Mesenchymal stem cell (in vitro differentiated cells and primary cell): ENCODE measurements around the gene SPATS2L. TPM values are rescaled to one million over a fixed set of nuclear protein-coding genes. Genes with fewer than 3 reads are reported as not detected.

Experiments used
- DNase-seq: peaks from one replicate; pipeline ENCODE4 v3.0.0-alpha.2; 2013
- H2AFZ ChIP-seq: one replicate; pipeline ENCODE4 v1.6.1; 2013; ENCODE audit warnings: low read depth, mild to moderate bottlenecking, control low read depth, inconsistent platforms, low read length, moderate library complexity
- H2AK5ac ChIP-seq: 2 replicates; pipeline ENCODE4 v1.6.1; 2013; ENCODE audit warnings: low read length, moderate library complexity, mild to moderate bottlenecking, inconsistent platforms; ENCODE audit not compliant: severe bottlenecking
- H2BK120ac ChIP-seq: one replicate; pipeline ENCODE4 v1.6.1; 2013; ENCODE audit warnings: low read depth, mild to moderate bottlenecking, inconsistent platforms, low read length, moderate library complexity
- H2BK12ac ChIP-seq, 2 experiments: one replicate each; pipeline ENCODE4 v1.6.1; 2013; ENCODE audit warnings: inconsistent platforms in 2 of 2, low read length in 2 of 2, mild to moderate bottlenecking in 2 of 2, moderate library complexity in 2 of 2, control low read depth in 1 of 2
- H2BK15ac ChIP-seq: one replicate; pipeline ENCODE4 v1.6.1; 2013; ENCODE audit warnings: mild to moderate bottlenecking, low read depth, inconsistent platforms; ENCODE audit not compliant: poor library complexity, severe bottlenecking
- H2BK5ac ChIP-seq: 2 replicates; pipeline ENCODE4 v1.6.1; 2013; ENCODE audit warnings: low read depth, mild to moderate bottlenecking, low read length, control low read depth, inconsistent platforms; ENCODE audit not compliant: poor library complexity, severe bottlenecking
- H3K14ac ChIP-seq, 2 experiments: one replicate each; pipeline ENCODE4 v1.6.1; 2013; ENCODE audit warnings: inconsistent platforms in 2 of 2, low read length in 2 of 2, control low read depth in 1 of 2, mild to moderate bottlenecking in 1 of 2, moderate library complexity in 1 of 2
- H3K18ac ChIP-seq, 2 experiments: one replicate each; pipeline ENCODE4 v1.6.1; 2013; ENCODE audit warnings: inconsistent platforms in 2 of 2, low read length in 2 of 2, control low read depth in 1 of 2, low read depth in 1 of 2, mild to moderate bottlenecking in 1 of 2
- H3K23ac ChIP-seq, 2 experiments: one replicate each; pipeline ENCODE4 v1.6.1; 2013; ENCODE audit warnings: inconsistent platforms in 2 of 2, low read length in 2 of 2, mild to moderate bottlenecking in 2 of 2, moderate library complexity in 2 of 2, control low read depth in 1 of 2
- H3K27ac ChIP-seq: 2 replicates; pipeline ENCODE4 v1.5.1; 2013; ENCODE audit warnings: mild to moderate bottlenecking, moderate library complexity, low read length, control low read depth, inconsistent platforms; ENCODE audit not compliant: poor library complexity, severe bottlenecking
- H3K27me3 ChIP-seq, 2 experiments: 2 replicates each; pipeline versions ENCODE4 v1.6.1 to v1.7.0; 2013; ENCODE audit warnings: low read length in 2 of 2, mild to moderate bottlenecking in 2 of 2, moderate library complexity in 2 of 2, control low read depth in 1 of 2, inconsistent platforms in 1 of 2; ENCODE audit not compliant: control insufficient read depth in 1 of 2, insufficient read depth in 1 of 2
- H3K36me3 ChIP-seq, 2 experiments: 2 replicates each; pipeline versions ENCODE4 v1.6.1 to v1.7.0; 2013; ENCODE audit warnings: low read length in 2 of 2, control low read depth in 1 of 2, inconsistent platforms in 1 of 2, low read depth in 1 of 2, mild to moderate bottlenecking in 1 of 2; ENCODE audit not compliant: insufficient read depth in 2 of 2, control insufficient read depth in 1 of 2
- H3K4ac ChIP-seq, 2 experiments: one replicate each; pipeline ENCODE4 v1.6.1; 2013; ENCODE audit warnings: inconsistent platforms in 2 of 2, low read length in 2 of 2, mild to moderate bottlenecking in 2 of 2, moderate library complexity in 2 of 2, control low read depth in 1 of 2, low read depth in 1 of 2
- H3K4me1 ChIP-seq: 2 replicates; pipeline ENCODE4 v1.6.1; 2013; ENCODE audit warnings: low read depth, low read length, control low read depth; ENCODE audit not compliant: control insufficient read depth, insufficient read depth
- H3K4me2 ChIP-seq: 2 replicates; pipeline ENCODE4 v1.6.1; 2013; ENCODE audit warnings: low read length, mild to moderate bottlenecking, inconsistent platforms; ENCODE audit not compliant: poor library complexity, severe bottlenecking
- H3K4me3 ChIP-seq, 2 experiments: 2 replicates each; pipeline versions ENCODE4 v1.5.1 to v1.7.0; 2013; ENCODE audit warnings: low read length in 2 of 2, mild to moderate bottlenecking in 2 of 2, control low read depth in 1 of 2, low read depth in 1 of 2; ENCODE audit not compliant: insufficient read depth in 1 of 2
- H3K79me1 ChIP-seq: replicated peaks from 2 replicates; pipeline ENCODE4 v1.6.1; 2013; ENCODE audit warnings: mild to moderate bottlenecking, control low read depth, low read length, inconsistent platforms; ENCODE audit not compliant: poor library complexity, severe bottlenecking
- H3K9ac ChIP-seq: 2 replicates; pipeline ENCODE4 v1.7.0; 2013; ENCODE audit warnings: mild to moderate bottlenecking, low read length, moderate library complexity
- H3K9me3 ChIP-seq: 2 replicates; pipeline ENCODE4 v1.7.0; 2013; ENCODE audit warnings: mild to moderate bottlenecking, low read length; ENCODE audit not compliant: control insufficient read depth
- H4K8ac ChIP-seq: one replicate; pipeline ENCODE4 v1.6.1; 2013; ENCODE audit warnings: inconsistent platforms, mild to moderate bottlenecking, low read length, moderate library complexity
- H4K91ac ChIP-seq: one replicate; pipeline ENCODE4 v1.6.1; 2013; ENCODE audit warnings: mild to moderate bottlenecking, low read length, inconsistent platforms
- WGBS: methylation state at CpG from one replicate; pipeline ENCODE4 v1.1.7; 2013; ENCODE audit warnings: mixed read lengths; 5-methylcytosine and 5-hydroxymethylcytosine counted together
- polyA plus RNA-seq, 2 experiments: library from polyadenylated mRNA; stranded (reverse); fragments of 200-250 nt; gene quantifications; one replicate each; pipeline ENCODE4 v1.2.3, GENCODE V29; 2013

Gene SPATS2L
- polyA plus RNA-seq (2013, experiment 1 of 2) = 377 TPM
- polyA plus RNA-seq (2013, experiment 2 of 2) = 383 TPM

DNA sequence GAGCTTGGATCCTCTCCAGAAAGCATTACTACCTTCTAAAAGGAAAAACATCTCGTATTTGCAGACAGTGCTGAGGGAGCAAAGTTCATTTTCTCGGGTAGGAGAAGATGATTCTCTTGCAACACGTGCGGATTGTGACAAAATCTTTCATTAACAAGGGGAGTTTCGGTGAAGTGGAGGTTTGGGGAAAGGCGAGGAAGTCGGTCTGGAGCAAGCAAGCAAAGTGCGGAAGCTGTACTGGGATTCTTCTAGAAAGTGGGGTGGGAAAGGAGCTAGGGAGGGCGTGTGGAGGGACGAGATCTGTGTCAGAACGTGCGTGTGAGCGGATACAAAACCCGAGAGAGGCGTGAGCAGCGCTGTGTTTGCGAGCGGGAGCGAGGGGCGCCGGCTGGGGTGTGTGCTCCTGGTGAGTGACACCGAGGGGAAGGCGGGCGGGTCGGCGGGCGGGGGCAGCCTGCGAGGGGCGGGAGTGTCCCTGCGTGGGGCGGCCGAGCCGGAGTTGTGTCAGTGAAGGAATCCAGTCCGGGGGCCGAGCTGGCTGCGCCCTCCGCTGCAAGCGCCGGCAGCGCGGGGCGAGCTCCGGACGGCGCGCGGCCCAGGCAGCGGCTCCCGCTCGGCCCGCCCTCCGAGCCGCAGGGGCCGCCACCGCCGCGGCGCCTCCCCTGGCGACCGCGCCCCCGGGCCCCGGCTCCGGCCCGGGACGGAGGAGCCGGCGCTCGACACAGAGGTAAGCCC, at the start of gene SPATS2L:
SPATS2L (plus strand) TSS at position 498 of the 735 bp plus-strand sequence. CDS start 82,552 bp downstream, outside the sequence.
- peak within 1 kb of the TSS; percentile 37 to 94 for H3K23ac ChIP-seq
- H2BK120ac ChIP-seq = peak within 1 kb of the TSS; percentile 87
- H3K79me1 ChIP-seq = peaks cover 1% of the 10 kb centered on the region
- H3K4me3 ChIP-seq = peak within 1 kb of the TSS; percentile 93 to 97
- H3K27ac ChIP-seq = peak within 1 kb of the TSS; percentile 95
- no peaks in the 10 kb centered on the region for H3K9me3 ChIP-seq
- peak within 1 kb of the TSS; percentile 90 for H4K8ac ChIP-seq
- H2BK12ac ChIP-seq = peak within 1 kb of the TSS; percentile 25 to 94
- H3K14ac ChIP-seq = peak within 1 kb of the TSS; percentile 65 to 89
- H3K4me2 ChIP-seq = peak within 1 kb of the TSS; percentile 87
- no peak within 1 kb of the TSS for H2AK5ac ChIP-seq
- peak within 1 kb of the TSS; percentile 93 for H4K91ac ChIP-seq
- no peaks in the 10 kb centered on the region for H3K36me3 ChIP-seq
- peak within 1 kb of the TSS; percentile 98 for H3K18ac ChIP-seq
- peaks cover 3% of the 10 kb centered on the region for H3K4me1 ChIP-seq
- H2BK5ac ChIP-seq = peak within 1 kb of the TSS; percentile 94
- H2AFZ ChIP-seq = peak within 1 kb of the TSS; percentile 69
- H2BK15ac ChIP-seq = peak within 1 kb of the TSS; percentile 85
- H3K27me3 ChIP-seq = no peaks in the 10 kb centered on the region
- peak; percentile 88 for DNase-seq
- peak within 1 kb of the TSS; percentile 93 for H3K9ac ChIP-seq
- H3K4ac ChIP-seq = peak within 1 kb of the TSS; percentile 97
- 0% methylated on average over 29 of the region's 69 CpGs for WGBS

DNA sequence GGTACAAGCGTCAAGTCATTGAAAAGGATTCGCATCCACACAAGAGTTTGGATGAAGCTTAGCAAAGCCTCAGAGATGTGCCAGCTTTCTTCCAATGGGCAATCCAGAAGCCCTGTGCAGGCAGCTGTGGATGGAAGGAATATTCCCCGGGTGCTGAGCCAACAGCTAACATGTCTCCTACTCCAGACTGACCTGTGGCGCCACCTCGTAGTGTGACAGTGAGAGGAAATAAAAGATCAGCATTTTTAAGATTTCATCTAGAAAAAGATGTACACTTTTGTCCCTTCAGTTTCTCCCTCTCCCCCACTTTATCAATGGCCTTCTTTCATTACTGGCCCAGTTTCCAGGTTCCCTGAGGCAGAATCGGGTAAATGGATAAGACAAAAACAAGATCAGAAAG, 48.9 kb upstream of the SPATS2L start:
- no peak overlapping the region for H3K18ac ChIP-seq
- 94% methylated on average over 6 of the region's 6 CpGs for WGBS
- no peak overlapping the region for H2BK15ac ChIP-seq

DNA sequence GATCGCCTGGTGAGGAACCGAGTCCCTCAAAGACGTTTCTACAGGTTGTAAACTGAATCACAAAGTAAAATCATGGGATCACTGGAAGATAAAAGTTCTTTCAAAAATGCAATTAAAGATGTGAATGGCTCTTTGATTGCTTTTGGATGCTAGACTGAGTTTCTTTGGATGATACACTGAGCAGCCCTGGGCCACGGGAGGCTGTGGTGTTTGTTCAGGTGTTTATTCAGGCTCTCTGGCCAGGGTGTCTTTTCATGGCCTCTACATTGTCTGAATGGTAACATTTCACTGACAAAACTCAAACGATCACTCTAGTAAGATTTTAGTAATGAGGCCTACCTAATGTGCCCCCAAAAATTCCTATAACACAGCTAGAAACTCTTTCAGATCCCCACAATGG, 48.4 kb upstream of the SPATS2L start:
- Histone ChIP-seq H4K8ac (no peak overlapping the region), H3K18ac (no peak overlapping the region), H3K79me1 (no peaks in the 10 kb centered on the region), H3K9ac (no peak overlapping the region), H3K4me3 (no peak overlapping the region), H3K4ac (no peak overlapping the region), H2BK5ac (no peak overlapping the region), H2AK5ac (no peak overlapping the region), H3K14ac (no peak overlapping the region), H2AFZ (no peak overlapping the region), H2BK12ac (no peak overlapping the region), H3K36me3 (no peaks in the 10 kb centered on the region), H2BK15ac (no peak overlapping the region), H3K27me3 (no peaks in the 10 kb centered on the region), H2BK120ac (no peak overlapping the region), H3K4me1 (no peaks in the 10 kb centered on the region), H3K27ac (no peak overlapping the region), H3K4me2 (no peak overlapping the region), H3K23ac (no peak overlapping the region), H4K91ac (no peak overlapping the region), H3K9me3 (no peaks in the 10 kb centered on the region)
- WGBS = 96% methylated on average over 4 of the region's 5 CpGs
- DNase-seq = no peak

More for the DNA sequence above, 48.9 kb upstream of the SPATS2L start:
- no peaks in the 10 kb centered on the region for H3K36me3 ChIP-seq
- no peak overlapping the region for H3K14ac ChIP-seq
- no peak overlapping the region for H2AFZ ChIP-seq
- no peak overlapping the region for H4K91ac ChIP-seq
- no peaks in the 10 kb centered on the region for H3K9me3 ChIP-seq
- no peak overlapping the region for H3K4me2 ChIP-seq
- no peak overlapping the region for H2BK12ac ChIP-seq
- H4K8ac ChIP-seq = no peak overlapping the region
- H3K9ac ChIP-seq = no peak overlapping the region
- no peak overlapping the region for H2BK5ac ChIP-seq
- H3K23ac ChIP-seq = no peak overlapping the region
- no peak overlapping the region for H3K27ac ChIP-seq
- H3K27me3 ChIP-seq = no peaks in the 10 kb centered on the region
- H3K79me1 ChIP-seq = no peaks in the 10 kb centered on the region
- no peak for DNase-seq
- no peak overlapping the region for H2AK5ac ChIP-seq
- H2BK120ac ChIP-seq = no peak overlapping the region
- peaks cover 2% of the 10 kb centered on the region for H3K4me1 ChIP-seq
- no peak overlapping the region for H3K4ac ChIP-seq
- H3K4me3 ChIP-seq = no peak overlapping the region

GRCh38 chr2:200258881-200259576, 47.5 kb upstream of the SPATS2L start:
- Histone ChIP-seq H3K14ac (no peak overlapping the region), H2BK15ac (no peak overlapping the region), H3K27me3 (no peaks in the 10 kb centered on the region), H3K4me3 (no peak overlapping the region), H2BK5ac (no peak overlapping the region), H3K27ac (no peak overlapping the region), H2BK120ac (no peak overlapping the region), H3K4me1 (no peaks in the 10 kb centered on the region), H3K4me2 (no peak overlapping the region), H3K79me1 (no peaks in the 10 kb centered on the region), H3K36me3 (no peaks in the 10 kb centered on the region), H2AFZ (no peak overlapping the region), H2AK5ac (no peak overlapping the region), H3K9me3 (no peaks in the 10 kb centered on the region), H3K4ac (no peak overlapping the region), H3K9ac (no peak overlapping the region), H4K91ac (no peak overlapping the region), H3K23ac (no peak overlapping the region), H2BK12ac (peak overlapping the region in 1 of 2 experiments; percentile 13), H3K18ac (no peak overlapping the region), H4K8ac (no peak overlapping the region)
- peak; percentile 28 for DNase-seq
- 88% methylated on average over 5 of the region's 7 CpGs for WGBS
